SK-N-SH (cell line): ENCODE results near the gene SLC25A21.

Source experiments
- CTCF ChIP-seq: fragments of 200-600 bp; sonication (generic); IDR thresholded peaks from 2 replicates; pipeline ENCODE4 v1.6.1; 2017; ENCODE audit warnings: antibody characterized with exemption, mild to moderate bottlenecking, moderate library complexity
- EZH2phosphoT487 ChIP-seq: fragments of 200-600 bp; sonication (generic); IDR thresholded peaks from 2 replicates; pipeline ENCODE4 v1.6.1; 2017; ENCODE audit warnings: low read depth, mixed run types, mild to moderate bottlenecking, antibody characterized with exemption, moderate library complexity, borderline replicate concordance
- FOXJ3 ChIP-seq: sonication (generic); formaldehyde crosslinking; IDR thresholded peaks from 2 replicates; pipeline ENCODE4 v1.5.1; 2020; ENCODE audit warnings: mild to moderate bottlenecking, missing genetic modification reagents
- FOXM1 ChIP-seq: IDR thresholded peaks from 2 replicates; pipeline ENCODE4 v1.4.0; 2012; ENCODE audit warnings: low read depth, mild to moderate bottlenecking
- GABPA ChIP-seq: IDR thresholded peaks from 2 replicates; pipeline ENCODE4 v1.4.0; 2012; ENCODE audit warnings: low read depth, mild to moderate bottlenecking
- IRF3 ChIP-seq: fragments of 150-350 bp; IDR thresholded peaks from 2 replicates; pipeline ENCODE4 v1.6.1; 2016; ENCODE audit warnings: mild to moderate bottlenecking, low read depth, low read length
- MAX ChIP-seq: IDR thresholded peaks from 2 replicates; pipeline ENCODE4 v1.4.0; 2012; ENCODE audit warnings: low read depth
- POLR2AphosphoS5 ChIP-seq: IDR thresholded peaks from 2 replicates; pipeline ENCODE4 v1.6.1; 2012; ENCODE audit warnings: low read depth, low read length
- RCOR1 ChIP-seq: fragments of 150-350 bp; IDR thresholded peaks from 2 replicates; pipeline ENCODE4 v1.6.1; 2017; ENCODE audit warnings: antibody characterized with exemption, low read length
- RFX5 ChIP-seq: IDR thresholded peaks from 2 replicates; pipeline ENCODE4 v1.6.1; 2012; ENCODE audit warnings: mild to moderate bottlenecking, improper control_type of control experiment, low read length
- SIN3A ChIP-seq: IDR thresholded peaks from 2 replicates; pipeline ENCODE4 v1.6.1; 2012; ENCODE audit warnings: low read depth, mild to moderate bottlenecking, low read length, moderate library complexity, borderline replicate concordance
- SMC3 ChIP-seq: IDR thresholded peaks from 2 replicates; pipeline ENCODE4 v1.6.1; 2012; ENCODE audit warnings: low read depth, low read length, improper control_type of control experiment
- TAF1 ChIP-seq: IDR thresholded peaks from 2 replicates; pipeline ENCODE4 v1.6.1; 2012; ENCODE audit warnings: low read depth, mild to moderate bottlenecking, low read length, moderate library complexity, borderline replicate concordance
- ZBTB33 ChIP-seq: IDR thresholded peaks from 2 replicates; pipeline ENCODE4 v1.4.0; 2012; ENCODE audit warnings: low read depth, borderline replicate concordance

GRCh38 chr14:37201724-37202123 lies 29.3 kb upstream of the SLC25A21 start:
- no peak for TF ChIP-seq MAX
- no peak for TF ChIP-seq CTCF
- TF ChIP-seq SIN3A, result no peak
- TF ChIP-seq SMC3, result no peak
- TF ChIP-seq FOXM1, result no peak
- TF ChIP-seq IRF3, result no peak
- no peak for TF ChIP-seq POLR2AphosphoS5
- TF ChIP-seq RCOR1, result no peak
- TF ChIP-seq FOXJ3 (CRISPR knock-in tag), result no peak
- TF ChIP-seq GABPA, result no peak
- TF ChIP-seq TAF1, result no peak
- no peak for TF ChIP-seq EZH2phosphoT487
- TF ChIP-seq RFX5, result no peak
- no peak for TF ChIP-seq ZBTB33
